CD8-positive, alpha-beta memory T cell (primary cell): Measurements from ENCODE around the gene JAGN1. TPM values are rescaled to one million over a fixed set of nuclear protein-coding genes. Genes with fewer than 3 reads are reported as not detected.
A peak's percentile ranks its signal among the peaks of the same experiment; 100 is the strongest.

ENCODE experiments used
- CTCF ChIA-PET: fragments of 350-600 bp; sonication (Branson Sonifier 250); formaldehyde crosslinking; loops from one replicate; lab custom pipeline; 2021; ENCODE audit warnings: antibody characterized with exemption; lab: Charles Lee
- POLR2A ChIA-PET: fragments of 350-600 bp; sonication (Branson Sonifier 250); formaldehyde crosslinking; loops from one replicate; lab custom pipeline; 2021; ENCODE audit warnings: antibody characterized with exemption; lab: Charles Lee
- DNase-seq, 5 donors: peaks; one replicate each; pipeline versions ENCODE4 v3.0.0 to v3.0.0-alpha.2; 2020 to 2022; ENCODE audit warnings: mixed read lengths in 1 of 5
- H3K27ac ChIP-seq: one replicate; pipeline ENCODE4 v1.7.0; 2013; ENCODE audit warnings: low read depth, mild to moderate bottlenecking, low read length, moderate library complexity
- H3K27me3 ChIP-seq: 2 replicates; pipeline ENCODE4 v1.7.0; 2013; ENCODE audit warnings: low read length, mild to moderate bottlenecking; ENCODE audit not compliant: insufficient read depth, poor library complexity, severe bottlenecking
- H3K36me3 ChIP-seq: 2 replicates; pipeline ENCODE4 v1.7.0; 2013; ENCODE audit warnings: mild to moderate bottlenecking, low read length, moderate library complexity; ENCODE audit not compliant: insufficient read depth
- H3K4me1 ChIP-seq: 2 replicates; pipeline ENCODE4 v1.7.0; 2013; ENCODE audit warnings: mild to moderate bottlenecking, low read length, moderate library complexity; ENCODE audit not compliant: insufficient read depth
- H3K4me3 ChIP-seq: 2 replicates; pipeline ENCODE4 v1.7.0; 2013; ENCODE audit warnings: mild to moderate bottlenecking, low read length
- H3K9me3 ChIP-seq: 2 replicates; pipeline ENCODE4 v1.7.0; 2013; ENCODE audit warnings: mild to moderate bottlenecking, low read length
- H3K27ac Mint-ChIP-seq, 8 donors: one replicate each; pipeline ENCODE4 v1.8.0; 2020 to 2021; ENCODE audit warnings: mixed read lengths in 8 of 8, mild to moderate bottlenecking in 6 of 8, inconsistent platforms in 3 of 8, moderate library complexity in 3 of 8
- H3K27me3 Mint-ChIP-seq, 2 donors: one replicate each; pipeline ENCODE4 v1.8.0; 2020 to 2021; ENCODE audit warnings: mixed read lengths in 2 of 2, mild to moderate bottlenecking in 1 of 2, moderate library complexity in 1 of 2
- H3K36me3 Mint-ChIP-seq, 3 donors: one replicate each; pipeline ENCODE4 v1.8.0; 2020 to 2021; ENCODE audit warnings: mixed read lengths in 3 of 3, inconsistent platforms in 1 of 3, mild to moderate bottlenecking in 1 of 3
- H3K4me1 Mint-ChIP-seq, 3 donors: one replicate each; pipeline ENCODE4 v1.8.0; 2020 to 2021; ENCODE audit warnings: mixed read lengths in 3 of 3, inconsistent platforms in 1 of 3, mild to moderate bottlenecking in 1 of 3
- H3K4me3 Mint-ChIP-seq, 7 donors: one replicate each; pipeline ENCODE4 v1.8.0; 2020 to 2021; ENCODE audit warnings: mixed read lengths in 7 of 7, mild to moderate bottlenecking in 6 of 7, moderate library complexity in 4 of 7, inconsistent platforms in 2 of 7
- H3K9me3 Mint-ChIP-seq, 5 donors: one replicate each; pipeline ENCODE4 v1.8.0; 2020 to 2022; ENCODE audit warnings: mixed read lengths in 5 of 5, mild to moderate bottlenecking in 3 of 5, moderate library complexity in 2 of 5, inconsistent platforms in 1 of 5
- polyA plus RNA-seq: library from polyadenylated mRNA; unstranded; fragments of 300-500 nt; fragmentation: Illumina TruSeq; gene quantifications from one replicate; pipeline ENCODE4 v1.2.3, GENCODE V29; 2021
- total RNA-seq, 2 experiments: library from RNA; stranded (reverse); gene quantifications; one replicate each; pipeline ENCODE4 v1.2.3, GENCODE V29; 2021

Gene JAGN1
- total and polyA plus RNA-seq, 3 experiments from 2014 or later = 44.4 to 59.0 (median 55.5) TPM

DNA sequence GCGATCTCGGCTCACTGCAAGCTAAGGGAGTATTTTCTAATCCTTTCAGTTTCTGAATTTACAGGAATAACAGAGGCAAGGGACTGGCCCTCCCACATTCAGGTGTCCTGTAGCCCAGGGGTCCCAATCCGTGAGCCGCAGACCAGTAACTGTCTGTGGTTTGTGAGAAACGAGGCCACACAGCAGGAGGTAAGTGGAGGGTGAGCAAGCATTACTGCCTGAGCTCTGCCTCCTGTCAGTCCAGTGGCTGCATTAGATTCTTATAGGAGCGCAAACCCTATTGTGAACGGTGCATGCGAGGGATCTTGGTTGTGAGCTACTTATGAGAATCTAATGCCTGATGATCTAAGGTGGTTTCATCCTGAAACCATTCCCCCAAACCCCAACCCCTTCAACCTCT is 21.5 kb downstream of the JAGN1 start:
- ChIA-PET POLR2A (no interaction called here), CTCF (interaction anchor here (1.4 to 1.7 kb wide), 3 partner anchors 22 to 75 kb away, joined by 3 to 10 read pairs (median 4); partner anchors contain the start of genes CRELD1, EMC3 and JAGN1)
- H3K4me1 Mint-ChIP-seq = peaks cover 7 to 20% (median 15%) of the 10 kb centered on the region in 3 donors

GRCh38 chr3:9912294-9912935 is 22.0 kb downstream of the JAGN1 start:
- Histone ChIP-seq H3K27ac (no peak overlapping the region), H3K27me3 (no peaks in the 10 kb centered on the region), H3K4me3 (no peak overlapping the region), H3K9me3 (no peaks in the 10 kb centered on the region), H3K36me3 (no peaks in the 10 kb centered on the region), H3K4me1 (peaks cover 9% of the 10 kb centered on the region)
- H3K36me3 Mint-ChIP-seq = peaks cover 0 to 2% (median 2%) of the 10 kb centered on the region in 3 donors
- peak overlapping the region in 3 of 8 donors; percentile 7 to 28 (median 19) for H3K27ac Mint-ChIP-seq
- ChIA-PET CTCF (interaction anchor here (0.6 to 2.7 kb wide), 4 partner anchors 10 to 74 kb away, joined by 3 to 11 read pairs (median 6); partner anchors contain the start of genes CRELD1, EMC3 and JAGN1), POLR2A (interaction anchor here (2.1 kb wide), 1 partner anchor 22 kb away, joined by 4 read pairs; the partner anchor contains the start of gene JAGN1)
- peak overlapping the region in 1 of 7 donors; percentile 7 for H3K4me3 Mint-ChIP-seq
- H3K4me1 Mint-ChIP-seq = peaks cover 7 to 21% (median 15%) of the 10 kb centered on the region in 3 donors
- no peaks in the 10 kb centered on the region for H3K9me3 Mint-ChIP-seq
- H3K27me3 Mint-ChIP-seq = peaks cover 7 to 16% of the 10 kb centered on the region in 2 donors
- no peak for DNase-seq

More for the DNA sequence above, 21.5 kb downstream of the JAGN1 start:
- no peaks in the 10 kb centered on the region for H3K9me3 ChIP-seq
- H3K4me3 ChIP-seq = no peak overlapping the region
- no peaks in the 10 kb centered on the region for H3K9me3 Mint-ChIP-seq
- peaks cover 9% of the 10 kb centered on the region for H3K4me1 ChIP-seq
- no peaks in the 10 kb centered on the region for H3K36me3 ChIP-seq
- peak overlapping the region in 2 of 8 donors; percentile 19 to 28 for H3K27ac Mint-ChIP-seq
- no peaks in the 10 kb centered on the region for H3K27me3 ChIP-seq
- no peak overlapping the region for H3K4me3 Mint-ChIP-seq
- no peak overlapping the region for H3K27ac ChIP-seq
- H3K36me3 Mint-ChIP-seq = peaks cover 0 to 2% (median 2%) of the 10 kb centered on the region in 3 donors
- peaks cover 7 to 16% of the 10 kb centered on the region in 2 donors for H3K27me3 Mint-ChIP-seq
- DNase-seq = no peak

DNA sequence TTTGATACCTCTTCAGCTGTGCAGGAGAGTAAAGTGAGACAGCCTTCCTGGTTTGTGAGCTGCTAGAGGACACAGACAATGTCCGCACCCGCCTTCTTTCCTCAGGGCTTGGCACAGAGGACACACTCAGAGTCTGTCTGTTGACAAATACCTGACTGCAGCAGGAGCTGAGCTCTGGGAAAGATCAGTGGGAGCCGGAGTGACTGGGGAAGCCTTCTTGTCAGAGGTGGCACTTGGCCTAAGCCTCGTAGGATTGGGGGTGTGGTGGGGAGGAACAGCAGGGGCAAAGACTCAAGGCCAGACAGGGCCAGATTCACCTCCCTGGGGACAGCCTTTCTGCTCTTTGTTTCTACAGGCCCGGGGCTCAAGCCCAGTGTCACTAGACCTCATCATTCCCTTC is 23.2 kb downstream of the JAGN1 start:
- no peaks in the 10 kb centered on the region for H3K27me3 ChIP-seq
- POLR2A ChIA-PET = interaction anchor here (0.6 to 2.9 kb wide), 3 partner anchors 19 to 34 kb away, joined by 3 to 14 read pairs (median 4); partner anchors contain the start of genes CRELD1 and JAGN1
- Mint-ChIP-seq H3K27ac (no peak overlapping the region), H3K36me3 (peaks cover 0 to 2% (median 2%) of the 10 kb centered on the region in 3 donors), H3K4me3 (peak overlapping the region in 3 of 7 donors; percentile 14 to 58 (median 23)), H3K4me1 (peaks cover 7 to 21% (median 15%) of the 10 kb centered on the region in 3 donors), H3K9me3 (no peaks in the 10 kb centered on the region), H3K27me3 (peaks cover 7 to 16% of the 10 kb centered on the region in 2 donors)
- peaks cover 9% of the 10 kb centered on the region for H3K4me1 ChIP-seq
- no peaks in the 10 kb centered on the region for H3K36me3 ChIP-seq
- no peaks in the 10 kb centered on the region for H3K9me3 ChIP-seq
- no peak for DNase-seq
- H3K27ac ChIP-seq = no peak overlapping the region
- H3K4me3 ChIP-seq = no peak overlapping the region
- CTCF ChIA-PET = interaction anchor here (2.7 kb wide), 1 partner anchor 19 kb away, joined by 11 read pairs; the partner anchor contains the start of gene CRELD1

- ChIA-PET POLR2A (interaction anchor here (2.1 to 2.9 kb wide), 2 partner anchors 18 to 23 kb away, joined by 4 to 14 read pairs; partner anchors contain the start of genes CRELD1 and JAGN1), CTCF (interaction anchor here (1.5 to 2.7 kb wide), 2 partner anchors 18 to 106 kb away, joined by 3 to 11 read pairs; partner anchors contain the start of gene CRELD1)
- Mint-ChIP-seq H3K4me3 (peak overlapping the region in 4 of 7 donors; percentile 8 to 58 (median 18)), H3K27ac (peak overlapping the region in 1 of 8 donors; percentile 76), H3K27me3 (peaks cover 7 to 16% of the 10 kb centered on the region in 2 donors), H3K36me3 (peaks cover 0 to 2% (median 2%) of the 10 kb centered on the region in 3 donors), H3K4me1 (peaks cover 7 to 21% (median 15%) of the 10 kb centered on the region in 3 donors), H3K9me3 (no peaks in the 10 kb centered on the region)
- peaks cover 9% of the 10 kb centered on the region for H3K4me1 ChIP-seq
- no peaks in the 10 kb centered on the region for H3K27me3 ChIP-seq
- H3K36me3 ChIP-seq = no peaks in the 10 kb centered on the region
- no peak overlapping the region for H3K4me3 ChIP-seq
- no peak for DNase-seq
- no peaks in the 10 kb centered on the region for H3K9me3 ChIP-seq
- H3K27ac ChIP-seq = no peak overlapping the region
Observed at GRCh38 chr3:9914011-9914410, 23.6 kb downstream of the JAGN1 start.

DNA sequence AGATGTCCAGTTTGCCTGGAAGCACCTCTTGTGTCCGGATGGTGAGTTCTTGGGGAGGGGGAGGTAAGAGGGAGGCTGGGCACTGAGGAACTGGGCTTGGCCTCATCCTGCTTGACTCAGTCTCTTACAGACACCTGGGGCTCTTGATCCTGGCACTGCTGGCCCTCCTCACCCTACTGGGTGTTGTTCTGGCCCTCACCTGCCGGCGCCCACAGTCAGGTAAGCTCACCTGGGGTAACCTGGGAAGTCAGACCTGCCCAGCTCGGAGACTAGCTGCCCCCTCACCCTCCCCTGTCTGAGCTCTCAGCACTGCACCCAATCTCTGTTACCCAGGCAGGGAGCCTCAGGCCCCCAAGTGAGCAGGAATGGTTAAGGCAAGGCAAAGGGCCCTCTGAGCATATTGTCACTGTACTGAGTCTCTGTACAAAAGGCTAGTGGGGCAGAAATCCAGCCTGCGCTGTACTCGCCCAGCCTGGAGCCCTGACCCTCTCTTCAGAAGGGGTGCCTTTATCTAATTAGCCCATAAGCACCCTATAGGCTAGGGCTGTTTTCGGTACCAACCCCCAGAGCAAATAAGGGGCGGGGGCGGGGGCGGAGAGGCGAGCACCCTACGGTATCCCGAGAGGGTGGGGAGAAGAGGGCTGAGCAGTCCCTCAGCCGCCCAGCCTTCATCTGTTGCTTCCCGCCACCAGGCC is 24.3 kb downstream of the JAGN1 start:
- POLR2A ChIA-PET = interaction anchor here (2.1 to 2.9 kb wide), 2 partner anchors 18 to 24 kb away, joined by 4 to 14 read pairs; partner anchors contain the start of genes CRELD1 and JAGN1
- Mint-ChIP-seq H3K4me3 (peak overlapping the region in 6 of 7 donors; percentile 50 to 83 (median 62)), H3K4me1 (peaks cover 7 to 21% (median 15%) of the 10 kb centered on the region in 3 donors), H3K27ac (no peak overlapping the region), H3K9me3 (no peaks in the 10 kb centered on the region), H3K36me3 (peaks cover 0 to 2% (median 2%) of the 10 kb centered on the region in 3 donors), H3K27me3 (peaks cover 7 to 16% of the 10 kb centered on the region in 2 donors)
- Histone ChIP-seq H3K4me3 (peak overlapping the region; percentile 49), H3K27ac (no peak overlapping the region), H3K27me3 (no peaks in the 10 kb centered on the region), H3K9me3 (no peaks in the 10 kb centered on the region), H3K36me3 (no peaks in the 10 kb centered on the region), H3K4me1 (peaks cover 9% of the 10 kb centered on the region)
- CTCF ChIA-PET = interaction anchor here (1.5 to 2.7 kb wide), 2 partner anchors 18 to 106 kb away, joined by 3 to 11 read pairs; partner anchors contain the start of gene CRELD1
- no peak for DNase-seq

GRCh38 chr3:9915254-9916141 is 25.1 kb downstream of the JAGN1 start:
- POLR2A ChIA-PET = interaction anchor here (2.9 kb wide), 1 partner anchor 17 kb away, joined by 14 read pairs; the partner anchor contains the start of gene CRELD1
- H3K9me3 ChIP-seq = no peaks in the 10 kb centered on the region
- H3K4me3 ChIP-seq = peak overlapping the region; percentile 49
- peak overlapping the region; percentile 74 to 93 (median 77) for H3K4me3 Mint-ChIP-seq
- CTCF ChIA-PET = interaction anchor here (1.5 to 1.8 kb wide), 2 partner anchors 18 to 107 kb away, joined by 3 to 7 read pairs; partner anchors contain the start of gene CRELD1
- no peaks in the 10 kb centered on the region for H3K36me3 ChIP-seq
- peaks cover 9% of the 10 kb centered on the region for H3K4me1 ChIP-seq
- H3K27me3 ChIP-seq = no peaks in the 10 kb centered on the region
- DNase-seq = peak in 2 of 5 donors; percentile 12 to 52
- H3K36me3 Mint-ChIP-seq = peaks cover 0 to 2% (median 0%) of the 10 kb centered on the region in 3 donors
- no peak overlapping the region for H3K27ac ChIP-seq
- peaks cover 7 to 16% of the 10 kb centered on the region in 2 donors for H3K27me3 Mint-ChIP-seq
- peak overlapping the region in 2 of 8 donors; percentile 17 to 88 for H3K27ac Mint-ChIP-seq
- peaks cover 7 to 21% (median 15%) of the 10 kb centered on the region in 3 donors for H3K4me1 Mint-ChIP-seq
- H3K9me3 Mint-ChIP-seq = no peaks in the 10 kb centered on the region
